ENCODE data around the gene HPX.

HPX gene

DNA sequence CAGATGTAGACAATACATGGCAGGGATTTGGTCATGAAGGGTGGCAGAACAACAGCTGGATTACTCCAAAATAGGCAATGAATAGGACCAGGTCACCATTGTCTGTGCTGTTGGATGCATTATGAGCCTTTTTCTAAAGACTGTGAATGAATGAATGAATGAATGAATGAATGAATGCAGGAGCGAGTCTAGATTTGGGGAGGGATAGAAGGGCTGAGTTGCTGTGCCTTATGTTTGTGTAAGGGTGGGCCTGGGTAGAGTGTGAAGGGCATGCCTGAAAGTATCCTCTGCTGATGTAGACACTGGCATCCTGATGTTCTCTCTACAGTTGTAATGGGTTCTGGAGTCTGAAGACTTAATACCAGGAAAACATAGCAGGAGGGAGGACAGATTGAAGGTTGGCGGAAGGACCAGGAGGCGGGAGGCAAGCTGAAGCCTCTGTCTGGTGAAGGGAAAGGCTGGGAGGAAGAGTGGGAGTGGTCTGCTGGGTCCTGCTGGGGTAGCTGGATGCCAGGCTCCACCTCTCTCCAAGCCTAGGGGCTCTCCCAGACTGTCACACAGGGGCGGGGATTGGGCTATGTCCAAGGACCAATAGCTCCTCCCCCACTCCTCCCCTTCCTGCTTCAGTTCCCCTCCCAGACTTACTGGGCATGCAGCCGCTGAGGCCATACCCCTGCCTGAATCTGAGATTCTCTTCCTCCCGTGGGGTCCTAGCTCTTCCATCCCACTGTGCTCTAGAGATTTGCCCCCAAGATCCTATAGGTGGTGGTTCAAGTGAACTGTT, 28.1 kb upstream of the HPX start:
- DNase-seq (ENCODE audit: low read depth): peak; percentile 46
- H3K4me3 ChIP-seq (ENCODE audit: low read depth, low read length): no peak overlapping the region
- TF ChIP-seq, protein P1, sequence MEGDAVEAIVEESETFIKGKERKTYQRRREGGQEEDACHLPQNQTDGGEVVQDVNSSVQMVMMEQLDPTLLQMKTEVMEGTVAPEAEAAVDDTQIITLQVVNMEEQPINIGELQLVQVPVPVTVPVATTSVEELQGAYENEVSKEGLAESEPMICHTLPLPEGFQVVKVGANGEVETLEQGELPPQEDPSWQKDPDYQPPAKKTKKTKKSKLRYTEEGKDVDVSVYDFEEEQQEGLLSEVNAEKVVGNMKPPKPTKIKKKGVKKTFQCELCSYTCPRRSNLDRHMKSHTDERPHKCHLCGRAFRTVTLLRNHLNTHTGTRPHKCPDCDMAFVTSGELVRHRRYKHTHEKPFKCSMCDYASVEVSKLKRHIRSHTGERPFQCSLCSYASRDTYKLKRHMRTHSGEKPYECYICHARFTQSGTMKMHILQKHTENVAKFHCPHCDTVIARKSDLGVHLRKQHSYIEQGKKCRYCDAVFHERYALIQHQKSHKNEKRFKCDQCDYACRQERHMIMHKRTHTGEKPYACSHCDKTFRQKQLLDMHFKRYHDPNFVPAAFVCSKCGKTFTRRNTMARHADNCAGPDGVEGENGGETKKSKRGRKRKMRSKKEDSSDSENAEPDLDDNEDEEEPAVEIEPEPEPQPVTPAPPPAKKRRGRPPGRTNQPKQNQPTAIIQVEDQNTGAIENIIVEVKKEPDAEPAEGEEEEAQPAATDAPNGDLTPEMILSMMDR (IDR thresholded peaks at IDR 0.05; ENCODE audit: low read depth, low read length, missing control alignments): no peak
- in situ Hi-C loops (cut with HindIII; ENCODE audit: low sequenced_read_pairs): no loop called here

DNA sequence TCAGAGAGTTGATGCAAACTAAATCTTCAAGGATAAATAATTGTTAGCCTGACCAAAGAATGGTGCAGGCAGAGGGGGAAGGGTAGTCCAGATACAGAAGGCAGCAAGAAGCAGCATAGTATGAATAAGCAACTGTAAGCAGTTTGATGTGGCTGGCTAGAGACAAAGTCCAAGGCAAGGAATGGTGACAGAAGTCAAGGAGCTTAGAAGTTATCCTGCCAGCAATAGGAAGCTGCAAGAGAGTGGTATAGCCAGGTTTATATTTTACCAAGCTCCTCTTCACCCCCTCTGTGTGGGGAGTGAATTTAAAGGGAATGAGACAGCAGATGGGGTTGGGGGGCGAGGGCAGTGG, 18.3 kb upstream of the HPX start:
- no peak overlapping the region for H3K4me3 ChIP-seq (ENCODE audit: low read depth, low read length)
- TF ChIP-seq, protein P1 (IDR thresholded peaks at IDR 0.05; ENCODE audit: low read depth, low read length, missing control alignments): no peak
- in situ Hi-C loops (cut with HindIII; ENCODE audit: low sequenced_read_pairs): no loop called here
- no peak for DNase-seq (ENCODE audit: low read depth)

DNA sequence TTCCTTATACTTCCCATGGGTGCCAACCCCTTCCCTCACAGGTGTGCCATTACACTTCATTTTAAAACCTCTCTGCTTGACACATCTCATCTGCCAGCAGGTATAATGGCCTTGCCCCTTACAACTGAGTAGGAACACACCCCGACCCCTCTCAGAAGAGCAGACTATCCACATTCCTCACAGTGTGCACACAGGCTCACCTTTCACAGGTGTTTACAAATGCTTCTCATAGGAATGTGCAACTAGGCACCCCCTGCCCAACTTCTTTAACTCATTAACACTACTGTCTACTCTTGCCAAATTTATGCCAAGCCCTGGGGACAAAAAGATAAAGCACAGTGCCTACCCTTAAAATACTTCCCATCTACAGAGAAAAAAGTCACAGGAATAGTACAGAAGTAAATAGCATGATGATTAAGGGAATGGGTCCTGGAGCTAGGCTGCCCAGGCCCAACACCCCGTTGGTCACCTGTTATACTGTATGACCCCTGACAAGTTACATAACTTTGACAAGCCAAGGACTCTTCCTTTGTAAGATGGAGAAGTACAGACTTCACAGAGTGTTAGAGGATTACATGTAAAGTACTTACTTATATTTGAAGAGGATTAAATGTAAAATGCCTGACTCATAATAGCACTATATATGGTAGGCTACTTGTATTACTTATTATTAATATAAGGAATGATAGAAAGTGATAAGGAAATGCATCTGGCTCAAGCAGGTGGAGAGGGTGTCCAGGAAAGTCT, 17.7 kb upstream of the HPX start:
- in situ Hi-C loops (cut with HindIII; ENCODE audit: low sequenced_read_pairs): no loop called here
- no peak overlapping the region for H3K4me3 ChIP-seq (ENCODE audit: low read depth, low read length)
- DNase-seq (ENCODE audit: low read depth): no peak
- TF ChIP-seq, protein P1 (IDR thresholded peaks at IDR 0.05; ENCODE audit: low read depth, low read length, missing control alignments): no peak

DNA sequence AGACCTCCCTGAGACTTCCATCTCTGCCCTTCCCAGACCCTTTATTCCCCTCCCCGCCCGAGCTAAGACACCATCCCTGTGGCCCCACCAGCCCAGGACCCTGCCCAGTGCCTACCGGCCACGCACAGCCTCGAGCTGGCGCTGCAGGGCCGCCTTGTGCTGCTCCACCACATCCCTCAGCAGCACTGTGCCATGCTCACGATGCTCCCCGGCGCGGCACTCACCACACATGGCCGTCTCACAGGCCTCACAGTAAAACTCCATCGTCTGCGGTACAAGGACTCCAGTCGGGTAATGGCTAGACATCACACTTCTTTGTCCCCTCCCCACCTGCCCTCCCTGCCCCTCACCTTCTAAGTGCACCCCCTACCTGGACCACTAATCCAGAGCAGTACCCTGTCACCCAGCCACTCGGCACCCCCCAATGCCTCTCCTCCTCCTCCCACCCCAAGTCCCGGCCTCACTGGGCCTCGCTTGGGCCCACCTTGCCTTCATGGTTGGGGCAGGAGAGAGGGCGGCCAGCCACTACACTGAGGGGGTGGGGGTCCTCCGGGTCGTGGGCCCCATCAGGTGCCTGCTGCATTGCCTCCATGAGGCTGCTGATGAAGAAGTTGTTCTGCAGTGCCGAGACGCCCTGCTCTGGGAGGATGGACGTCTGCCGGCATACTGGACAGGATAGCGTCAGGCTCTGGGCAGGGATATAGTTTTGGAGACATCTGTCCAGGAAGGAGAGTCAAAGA, 17.0 kb upstream of the HPX start:
- TF ChIP-seq, protein P1 (IDR thresholded peaks at IDR 0.05; ENCODE audit: low read depth, low read length, missing control alignments): no peak
- H3K4me3 ChIP-seq (ENCODE audit: low read depth, low read length): no peak overlapping the region
- in situ Hi-C loops (cut with HindIII; ENCODE audit: low sequenced_read_pairs): no loop called here
- DNase-seq (ENCODE audit: low read depth): no peak

DNA sequence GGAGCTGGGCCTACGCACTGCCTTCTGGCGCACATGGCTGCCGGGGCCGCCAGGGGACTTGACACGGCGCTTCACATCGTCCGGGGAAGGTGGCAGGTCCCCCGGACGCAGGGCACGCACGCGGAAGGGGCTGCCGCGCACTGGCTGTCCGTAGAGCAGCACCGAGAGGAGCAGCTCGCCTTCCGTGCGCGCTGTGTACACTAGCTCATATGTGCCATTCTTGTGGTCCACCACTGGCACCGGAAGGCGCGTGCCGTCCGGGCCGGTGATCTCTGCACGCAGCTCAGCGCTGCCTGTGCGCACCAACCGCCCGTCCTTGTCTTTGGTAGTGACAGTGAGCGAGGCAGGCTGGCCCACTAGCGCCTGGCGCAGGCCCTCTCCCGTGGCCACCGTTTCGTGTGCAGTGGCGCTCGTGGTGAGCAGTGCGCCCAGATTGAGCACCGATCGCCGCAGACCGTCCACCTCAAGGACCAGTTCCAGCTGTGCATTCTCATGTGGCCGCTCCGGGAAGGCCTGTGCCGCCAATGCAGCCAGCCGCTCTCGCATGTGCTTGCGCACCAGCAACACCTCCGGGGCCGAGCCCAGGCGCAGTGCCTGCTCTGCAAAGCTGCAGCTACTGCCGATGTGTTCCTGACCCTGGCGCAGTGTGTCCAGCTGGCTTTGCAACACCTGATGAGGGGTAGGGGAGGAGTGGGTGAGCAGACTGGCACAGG, 15.7 kb upstream of the HPX start:
- H3K4me3 ChIP-seq (ENCODE audit: low read depth, low read length): no peak overlapping the region
- TF ChIP-seq, protein P1 (IDR thresholded peaks at IDR 0.05; ENCODE audit: low read depth, low read length, missing control alignments): no peak
- no peak for DNase-seq (ENCODE audit: low read depth)
- in situ Hi-C loops (cut with HindIII; ENCODE audit: low sequenced_read_pairs): no loop called here

DNA sequence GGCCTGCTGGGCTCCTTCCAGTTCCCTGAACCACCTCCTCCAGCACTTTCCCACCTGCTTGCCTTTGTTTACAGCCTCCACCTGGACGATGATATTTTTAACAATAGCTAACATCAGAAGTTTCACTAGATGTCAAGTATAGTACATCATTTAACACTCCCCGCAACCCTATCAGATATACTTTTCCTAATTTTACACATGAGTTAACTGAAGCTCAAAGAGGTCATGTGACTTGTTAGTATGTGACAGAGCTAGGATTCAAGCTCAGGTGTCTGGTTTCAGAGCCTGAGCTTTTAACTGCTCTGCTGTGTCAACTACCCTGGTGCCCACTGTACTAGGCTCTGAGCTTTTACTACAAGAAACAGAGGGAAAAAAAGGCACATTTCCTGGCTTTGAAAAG, 14.3 kb upstream of the HPX start:
- H3K4me3 ChIP-seq (ENCODE audit: low read depth, low read length): no peak overlapping the region
- TF ChIP-seq, protein P1 (IDR thresholded peaks at IDR 0.05; ENCODE audit: low read depth, low read length, missing control alignments): no peak
- in situ Hi-C loops (cut with HindIII; ENCODE audit: low sequenced_read_pairs): no loop called here
- no peak for DNase-seq (ENCODE audit: low read depth)
